Stomach (tissue), 9 donors: ENCODE results near the gene SGF29. TPM values are rescaled to one million over a fixed set of nuclear protein-coding genes. Genes with fewer than 3 reads are reported as not detected.
A peak's percentile ranks its signal among the peaks of the same experiment; 100 is the strongest.

Source experiments
- DNase-seq, 2 donors: peaks; one replicate each; pipeline versions ENCODE4 v3.0.0 to v3.0.0-alpha.2; 2013 to 2019
- H3K27ac ChIP-seq, 5 donors: fragments of 200-600 bp in 4 of 5; sonication (generic) in 4 of 5; one replicate each; pipeline ENCODE4 v1.5.1; 2013 to 2019; ENCODE audit warnings: mild to moderate bottlenecking in 1 of 5, moderate library complexity in 1 of 5
- H3K27me3 ChIP-seq, 3 donors: fragments of 200-600 bp; sonication (generic); one replicate each; pipeline ENCODE4 v1.5.1; 2017 to 2019; ENCODE audit warnings: mixed run types in 1 of 3
- H3K36me3 ChIP-seq, 4 donors: fragments of 200-600 bp; sonication (generic); 1 replicate in 3 of 4; 2 replicates in 1 of 4; pipeline ENCODE4 v1.5.1; 2016 to 2019
- H3K4me1 ChIP-seq, 4 donors: fragments of 200-600 bp; sonication (generic); one replicate each; pipeline ENCODE4 v1.5.1; 2016 to 2019
- H3K4me3 ChIP-seq, 4 donors: fragments of 200-600 bp; sonication (generic) in 3 of 4; one replicate each; pipeline ENCODE4 v1.5.1; 2016 to 2019; ENCODE audit warnings: mild to moderate bottlenecking in 1 of 4
- H3K9me3 ChIP-seq, 4 donors: fragments of 200-600 bp; sonication (generic); one replicate each; pipeline ENCODE4 v1.5.1; 2016 to 2019
- CTCF ChIP-seq, 7 experiments: fragments of 450-650 bp in 4 of 7; fragments of 200-600 bp in 3 of 7; sonication (generic) in 3 of 7; IDR thresholded peaks; one replicate each; pipeline ENCODE4 v1.5.1; 2016 to 2019; ENCODE audit warnings: antibody characterized with exemption in 7 of 7, control low read depth in 2 of 7, mild to moderate bottlenecking in 1 of 7
- EP300 ChIP-seq: sonication (generic); formaldehyde crosslinking; IDR thresholded peaks from one replicate; pipeline ENCODE4 v1.6.1; 2017; ENCODE audit warnings: antibody characterized with exemption
- POLR2A ChIP-seq, 4 donors: fragments of 450-650 bp; IDR thresholded peaks; one replicate each; pipeline ENCODE4 v1.6.1; 2016; ENCODE audit warnings: antibody characterized with exemption in 4 of 4, control low read depth in 2 of 4, mild to moderate bottlenecking in 1 of 4, moderate library complexity in 1 of 4
- POLR2AphosphoS5 ChIP-seq, 3 donors: sonication (generic); formaldehyde crosslinking; IDR thresholded peaks; one replicate each; pipeline ENCODE4 v1.6.1; 2016; ENCODE audit warnings: antibody characterized with exemption in 3 of 3
- WGBS, 5 donors: extraction: QIAGEN DNeasy Blood & Tissue Kit in 3 of 5; methylation state at CpG; one replicate each; pipeline versions ENCODE4 v1.1.5 to v1.1.7; 2013 to 2018; 5-methylcytosine and 5-hydroxymethylcytosine counted together
- intact Hi-C: fragments of 100-400 bp; cut with DNase I; formaldehyde crosslinking; loops from one replicate; pipeline ENCODE4 v1.15.1; 2023; ENCODE audit warnings: low total_unique reads
- polyA plus RNA-seq, 3 donors: library from polyadenylated mRNA; stranded (reverse); fragments of 200-250 nt; gene quantifications; one replicate each; pipeline ENCODE4 v1.2.3, GENCODE V29; 2013
- total RNA-seq, 5 donors: library from RNA; depleted of rRNA; stranded (reverse); fragments of >200 nt; gene quantifications; one replicate each; pipeline versions ENCODE4 v1.1.0 to v1.2.3, GENCODE V29; 2014 to 2016
- donor health status: healthy with polysubstance abuse.
- donor health status: Bipolar disorder and iron deficiency.
- donor health status: healthy.

The SGF29 gene
- total and polyA plus RNA-seq, 8 donors: 4.3 to 115 (median 33.0) TPM

GRCh38 chr16:28573738-28574718 lies 20.3 kb downstream of the SGF29 start:
- H3K4me3 ChIP-seq: no peak overlapping the region
- TF ChIP-seq CTCF (IDR thresholded peaks at IDR 0.05) (no peak), EP300 (no peak), POLR2A (IDR thresholded peaks at IDR 0.05) (no peak), POLR2AphosphoS5 (IDR thresholded peaks at IDR 0.05) (no peak)
- DNase-seq: no peak
- 80 to 84% (median 81%) methylated on average over 17 of the region's 17 CpGs for WGBS, 5 donors
- H3K9me3 ChIP-seq: no peaks in the 10 kb centered on the region
- peaks cover 0 to 4% (median 1%) of the 10 kb centered on the region in 4 donors for H3K36me3 ChIP-seq
- intact Hi-C loops: no loop called here
- H3K4me1 ChIP-seq: peaks cover 6 to 33% (median 23%) of the 10 kb centered on the region in 4 donors
- H3K27me3 ChIP-seq: no peaks in the 10 kb centered on the region
- H3K27ac ChIP-seq: peak overlapping the region in 1 of 5 donors; percentile 46

- no peak for DNase-seq
- TF ChIP-seq POLR2A (IDR thresholded peaks at IDR 0.05) (no peak), EP300 (no peak), POLR2AphosphoS5 (IDR thresholded peaks at IDR 0.05) (no peak), CTCF (IDR thresholded peaks at IDR 0.05) (no peak)
- Histone ChIP-seq H3K36me3 (peaks cover 0 to 11% (median 3%) of the 10 kb centered on the region in 4 donors), H3K9me3 (no peaks in the 10 kb centered on the region), H3K27me3 (no peaks in the 10 kb centered on the region), H3K27ac (no peak overlapping the region), H3K4me3 (no peak overlapping the region), H3K4me1 (peaks cover 6 to 33% (median 23%) of the 10 kb centered on the region in 4 donors)
- intact Hi-C loops: no loop called here
- WGBS, 5 donors: 87 to 98% (median 92%) methylated on average over 2 of the region's 2 CpGs
Measured at GRCh38 chr16:28574925-28575324, 21.2 kb downstream of the SGF29 start.

- peaks cover 0 to 17% (median 9%) of the 10 kb centered on the region in 4 donors for H3K36me3 ChIP-seq
- no peak for DNase-seq
- H3K27ac ChIP-seq: no peak overlapping the region
- H3K4me3 ChIP-seq: no peak overlapping the region
- H3K4me1 ChIP-seq: peaks cover 6 to 33% (median 23%) of the 10 kb centered on the region in 4 donors
- WGBS, 5 donors: 81 to 91% (median 86%) methylated on average over 8 of the region's 8 CpGs
- no peaks in the 10 kb centered on the region for H3K27me3 ChIP-seq
- intact Hi-C loops: no loop called here
- H3K9me3 ChIP-seq: no peaks in the 10 kb centered on the region
- no peak for TF ChIP-seq EP300
- no peak for TF ChIP-seq CTCF (IDR thresholded peaks at IDR 0.05)
- TF ChIP-seq POLR2AphosphoS5 (IDR thresholded peaks at IDR 0.05): no peak
- TF ChIP-seq POLR2A (IDR thresholded peaks at IDR 0.05): no peak
Measured at GRCh38 chr16:28575446-28576109, 21.9 kb downstream of the SGF29 start.

DNA sequence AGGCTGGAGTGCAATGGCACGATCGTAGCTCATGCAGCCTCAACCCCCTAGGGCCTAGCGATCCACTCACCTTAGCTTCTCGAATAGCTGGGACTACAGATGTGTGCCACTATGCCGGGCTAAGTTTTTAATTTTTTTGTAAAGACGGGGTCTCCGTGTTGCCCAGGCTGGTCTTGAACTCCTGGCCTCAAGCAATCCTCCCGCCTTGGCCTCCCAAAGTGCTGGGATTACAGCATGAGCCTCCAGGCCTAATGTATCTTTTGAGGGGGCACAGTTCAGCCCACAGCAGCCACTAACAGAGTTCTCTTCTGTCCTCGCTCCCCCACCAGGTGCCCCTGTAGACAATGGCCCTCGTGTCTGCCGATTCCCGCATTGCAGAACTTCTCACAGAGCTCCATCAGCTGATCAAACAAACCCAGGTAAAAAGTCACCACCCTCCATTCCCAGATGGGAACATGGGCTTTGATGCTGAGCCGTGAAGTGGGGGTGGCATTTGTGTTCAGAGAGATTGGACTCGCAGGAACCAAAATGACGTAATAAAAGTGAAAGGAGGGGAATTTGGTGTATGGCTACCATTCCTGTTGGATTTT lies 27.1 kb downstream of the SGF29 start:
- Histone ChIP-seq H3K4me1 (no peaks in the 10 kb centered on the region), H3K4me3 (no peak overlapping the region), H3K27me3 (no peaks in the 10 kb centered on the region), H3K9me3 (no peaks in the 10 kb centered on the region), H3K27ac (no peak overlapping the region), H3K36me3 (peaks cover 31 to 66% (median 61%) of the 10 kb centered on the region in 4 donors)
- intact Hi-C loops: no loop called here
- TF ChIP-seq POLR2AphosphoS5 (IDR thresholded peaks at IDR 0.05) (no peak), POLR2A (IDR thresholded peaks at IDR 0.05) (no peak), EP300 (no peak), CTCF (IDR thresholded peaks at IDR 0.05) (no peak)
- WGBS, 5 donors: 90 to 96% (median 94%) methylated on average over 15 of the region's 15 CpGs
- no peak for DNase-seq
